Calu3 (cell line): ENCODE results near the gene CD44. TPM values are rescaled to one million over a fixed set of nuclear protein-coding genes. Genes with fewer than 3 reads are reported as not detected.

Experiments
- BruUV-seq: library from RNA; stranded (reverse); fragments of 400-500 nt; replicated peaks from 2 replicates; lab custom pipeline; 2021; lab: Mats Ljungman, UMichigan
- CTCF ChIA-PET: fragments of 300-600 bp; sonication (Branson Sonifier 250); formaldehyde crosslinking; loops from one replicate; lab custom pipeline; 2022; ENCODE audit warnings: antibody characterized with exemption; lab: Charles Lee
- DNase-seq: peaks from one replicate; pipeline ENCODE4 v3.0.0; 2022
- H3K27ac Mint-ChIP-seq: one replicate; pipeline ENCODE4 v1.8.0; 2022; ENCODE audit warnings: mixed read lengths; ENCODE audit not compliant: unreplicated experiment
- H3K27me3 Mint-ChIP-seq: one replicate; pipeline ENCODE4 v1.8.0; 2022; ENCODE audit warnings: mixed read lengths; ENCODE audit not compliant: unreplicated experiment
- H3K36me3 Mint-ChIP-seq: one replicate; pipeline ENCODE4 v1.8.0; 2022; ENCODE audit warnings: mild to moderate bottlenecking, moderate library complexity, mixed read lengths; ENCODE audit not compliant: insufficient read depth, unreplicated experiment
- H3K4me1 Mint-ChIP-seq: one replicate; pipeline ENCODE4 v1.8.0; 2022; ENCODE audit warnings: mild to moderate bottlenecking, low read depth, mixed read lengths; ENCODE audit not compliant: unreplicated experiment
- H3K4me3 Mint-ChIP-seq: one replicate; pipeline ENCODE4 v1.8.0; 2022; ENCODE audit warnings: mild to moderate bottlenecking, low read depth, moderate library complexity, mixed read lengths; ENCODE audit not compliant: unreplicated experiment
- H3K9me3 Mint-ChIP-seq: one replicate; pipeline ENCODE4 v1.8.0; 2022; ENCODE audit warnings: low read depth, mixed read lengths; ENCODE audit not compliant: unreplicated experiment
- CTCF ChIP-seq: fragments of 200-600 bp; IDR thresholded peaks from one replicate; pipeline ENCODE4 v1.8.0; 2022; ENCODE audit warnings: antibody characterized with exemption; ENCODE audit not compliant: unreplicated experiment
- intact Hi-C: fragments of 100-400 bp; cut with micrococcal nuclease; formaldehyde crosslinking; loops from one replicate; pipeline ENCODE4 v1.10.0; 2022; ENCODE audit not compliant: unreplicated experiment
- total RNA-seq: library from RNA; stranded (reverse); gene quantifications from 2 replicates; pipeline ENCODE4 v1.2.3, GENCODE V29; 2022

Gene CD44
- total RNA-seq, 1 experiment from 2014 or later: 1,189 TPM

- H3K9me3 Mint-ChIP-seq: peaks cover 4% of the 10 kb centered on the region
- DNase-seq: no peak
- CTCF ChIA-PET: no interaction called here
Measured at GRCh38 chr11:35247428-35247827, 108.5 kb downstream of the CD44 start.

GRCh38 chr11:35247863-35248262 is 108.9 kb downstream of the CD44 start:
- Mint-ChIP-seq H3K4me3 (no peak overlapping the region), H3K27ac (no peak overlapping the region), H3K27me3 (no peaks in the 10 kb centered on the region), H3K4me1 (no peaks in the 10 kb centered on the region), H3K9me3 (peaks cover 4% of the 10 kb centered on the region), H3K36me3 (no peaks in the 10 kb centered on the region)
- CTCF ChIA-PET: no interaction called here
- no peak for DNase-seq
- TF ChIP-seq CTCF: no peak
- intact Hi-C loops: no loop called here
- BruUV-seq: no TSS peak

More at GRCh38 chr11:35247428-35247827, 108.5 kb downstream of the CD44 start:
- no peak for TF ChIP-seq CTCF
- H3K4me3 Mint-ChIP-seq: no peak overlapping the region
- intact Hi-C loops: no loop called here
- H3K4me1 Mint-ChIP-seq: no peaks in the 10 kb centered on the region
- no TSS peak for BruUV-seq
- H3K36me3 Mint-ChIP-seq: no peaks in the 10 kb centered on the region
- H3K27ac Mint-ChIP-seq: no peak overlapping the region
- no peaks in the 10 kb centered on the region for H3K27me3 Mint-ChIP-seq

- no peaks in the 10 kb centered on the region for H3K36me3 Mint-ChIP-seq
- no TSS peak for BruUV-seq
- no peak overlapping the region for H3K4me3 Mint-ChIP-seq
- H3K27ac Mint-ChIP-seq: no peak overlapping the region
- CTCF ChIA-PET: interaction anchor here (0.6 kb wide), 1 partner anchor 8 kb away, joined by 3 read pairs; no protein-coding TSS in a partner anchor
- intact Hi-C loops: no loop called here
- DNase-seq: no peak
- no peaks in the 10 kb centered on the region for H3K27me3 Mint-ChIP-seq
- H3K9me3 Mint-ChIP-seq: peaks cover 4% of the 10 kb centered on the region
- no peaks in the 10 kb centered on the region for H3K4me1 Mint-ChIP-seq
- no peak for TF ChIP-seq CTCF
Measured at GRCh38 chr11:35248558-35249323, 109.8 kb downstream of the CD44 start.

- CTCF ChIA-PET: no interaction called here
- no TSS peak for BruUV-seq
- H3K4me3 Mint-ChIP-seq: no peak overlapping the region
- H3K27ac Mint-ChIP-seq: no peak overlapping the region
- peaks cover 4% of the 10 kb centered on the region for H3K9me3 Mint-ChIP-seq
- intact Hi-C loops: no loop called here
- no peaks in the 10 kb centered on the region for H3K4me1 Mint-ChIP-seq
- TF ChIP-seq CTCF: no peak
- DNase-seq: no peak
- H3K27me3 Mint-ChIP-seq: no peaks in the 10 kb centered on the region
- H3K36me3 Mint-ChIP-seq: no peaks in the 10 kb centered on the region
Measured at GRCh38 chr11:35250192-35250591, 111.2 kb downstream of the CD44 start.
